Pancreas (tissue), 10 donors: Measurements from ENCODE around the gene KCTD5. TPM values are rescaled to one million over a fixed set of nuclear protein-coding genes. Genes with fewer than 3 reads are reported as not detected.
A peak's percentile ranks its signal among the peaks of the same experiment; 100 is the strongest.
"Not testable (repeated sequence)": the region's sequence is repeated elsewhere in the genome, so short reads cannot be mapped to it uniquely, and the experiment has no call there.

ENCODE experiments used
- ATAC-seq, 4 donors: fragments of 200-7000 bp; cut with Tn5 transposase; one replicate each; pipeline versions ENCODE4 v1.8.0 to v1.9.1; 2020; ENCODE audit warnings: mild to moderate bottlenecking in 4 of 4, moderate library complexity in 4 of 4
- DNase-seq, 6 donors: peaks; one replicate each; pipeline ENCODE4 v3.0.0-alpha.2; 2020
- FAIRE-seq: peaks from 2 replicates; lab custom pipeline; 2012; peaks lifted over from hg19 to GRCh38; lab: Jason Lieb, UNC
- H3K27ac ChIP-seq, 4 donors: fragments of 200-600 bp; sonication (generic); 1 replicate in 3 of 4; 2 replicates in 1 of 4; pipeline versions ENCODE4 v1.5.0 to v1.8.0; 2020
- H3K27me3 ChIP-seq, 4 donors: fragments of 200-600 bp; one replicate each; pipeline ENCODE4 v1.8.0; 2021
- H3K36me3 ChIP-seq, 3 donors: fragments of 200-600 bp; sonication (generic) in 1 of 3; one replicate each; pipeline versions ENCODE4 v1.5.0 to v1.8.0; 2020 to 2021
- H3K4me1 ChIP-seq, 3 donors: fragments of 200-600 bp; one replicate each; pipeline ENCODE4 v1.8.0; 2021
- H3K4me3 ChIP-seq, 4 donors: fragments of 200-600 bp; sonication (generic) in 2 of 4; one replicate each; pipeline versions ENCODE4 v1.5.0 to v1.8.0; 2020 to 2021
- H3K9me3 ChIP-seq, 4 donors: fragments of 200-600 bp; one replicate each; pipeline ENCODE4 v1.8.0; 2021
- CTCF ChIP-seq, 4 donors: fragments of 200-600 bp; sonication (generic) in 3 of 4; IDR thresholded peaks; one replicate each; pipeline versions ENCODE4 v1.5.0 to v1.8.0; 2021; ENCODE audit warnings: antibody characterized with exemption in 4 of 4
- WGBS, 2 donors: extraction: QIAGEN DNeasy Blood & Tissue Kit; methylation state at CpG; one replicate each; pipeline ENCODE4 v1.1.7; 2013; 5-methylcytosine and 5-hydroxymethylcytosine counted together
- intact Hi-C, 3 donors: fragments of 100-400 bp; cut with DNase I; formaldehyde crosslinking; loops; one replicate each; pipeline versions ENCODE4 v1.11.1 to v1.14.2; 2022
- polyA plus RNA-seq, 2 donors: library from polyadenylated mRNA; stranded (reverse); fragments of 200-250 nt; gene quantifications; one replicate each; pipeline ENCODE4 v1.2.3, GENCODE V29; 2013
- total RNA-seq, 6 donors: library from RNA; stranded (reverse); fragmentation: NEBNext Ultra II Directional in 4 of 6; extraction: Animal tissue kit (Norgen Biotek cat#: 25700) in 4 of 6; gene quantifications; one replicate each; pipeline versions ENCODE4 v1.2.1 to v1.2.4, GENCODE V29; 2021 to 2023
- donor health status: healthy with polysubstance abuse.
- donor health status: DM: no; HTN: no; CAD: no; lungs with moderate emphysema.
- donor health status: DM: no; HTN: no; CAD: no.
- donor health status: control.
- donor health status: control.
- donor health status: Bipolar disorder and iron deficiency.
- donor health status: DM: yes; HTN: yes; CAD: no.
- donor health status: DM: no; HTN: no; CAD: no.
- donor health status: DM: no; HTN: no; CAD: no.
- donor health status: DM: yes; HTN: yes; CAD: no.

KCTD5 gene
- total and polyA plus RNA-seq, 8 donors: 4.5 to 8.9 (median 6.7) TPM

- peaks cover 0 to 3% (median 0%) of the 10 kb centered on the region in 3 donors for H3K36me3 ChIP-seq
- peak overlapping the region; percentile 45 to 67 (median 57) for H3K4me3 ChIP-seq
- intact Hi-C loops: no loop called here
- ATAC-seq (peak; percentile 96 to 98 (median 96)), DNase-seq (peak; percentile 95 to 98 (median 97)), FAIRE-seq (no peak)
- H3K27me3 ChIP-seq: no peaks in the 10 kb centered on the region
- H3K27ac ChIP-seq: peak overlapping the region; percentile 49 to 77 (median 62)
- no peak for TF ChIP-seq CTCF (IDR thresholded peaks at IDR 0.05)
- H3K4me1 ChIP-seq: peaks cover 0 to 6% (median 5%) of the 10 kb centered on the region in 3 donors
- H3K9me3 ChIP-seq: no peaks in the 10 kb centered on the region
- WGBS, 2 donors: 0 to 1% methylated on average over 64 to 107 of the region's 107 CpGs
Observed at GRCh38 chr16:2673066-2673999, 9.0 kb upstream of the KCTD5 start.

GRCh38 chr16:2675021-2675420, 7.3 kb upstream of the KCTD5 start:
- no peak for TF ChIP-seq CTCF (IDR thresholded peaks at IDR 0.05)
- FAIRE-seq (no peak), ATAC-seq (no peak), DNase-seq (no peak)
- Histone ChIP-seq H3K4me1 (peaks cover 0 to 6% (median 5%) of the 10 kb centered on the region in 3 donors), H3K9me3 (no peaks in the 10 kb centered on the region), H3K36me3 (no peaks in the 10 kb centered on the region), H3K27me3 (no peaks in the 10 kb centered on the region), H3K27ac (no peak overlapping the region), H3K4me3 (no peak overlapping the region)
- WGBS, 2 donors: 80 to 82% methylated on average over 7 of the region's 7 CpGs
- intact Hi-C loops: no loop called here

GRCh38 chr16:2675714-2676113, 6.6 kb upstream of the KCTD5 start:
- Histone ChIP-seq H3K27ac (no peak overlapping the region), H3K9me3 (no peaks in the 10 kb centered on the region), H3K4me1 (peaks cover 0 to 6% (median 5%) of the 10 kb centered on the region in 3 donors), H3K27me3 (no peaks in the 10 kb centered on the region), H3K36me3 (no peaks in the 10 kb centered on the region), H3K4me3 (no peak overlapping the region)
- DNase-seq: no peak
- ATAC-seq: no peak
- 76 to 85% methylated on average over 16 of the region's 16 CpGs for WGBS, 2 donors
- FAIRE-seq: no peak
- no peak for TF ChIP-seq CTCF (IDR thresholded peaks at IDR 0.05)
- intact Hi-C loops: no loop called here

GRCh38 chr16:2676937-2677336, 5.4 kb upstream of the KCTD5 start:
- DNase-seq, H3K9me3 ChIP-seq, H3K4me3 ChIP-seq, H3K27ac ChIP-seq, H3K4me1 ChIP-seq, intact Hi-C loops, FAIRE-seq, H3K36me3 ChIP-seq, H3K27me3 ChIP-seq, ATAC-seq: not testable (repeated sequence)
- WGBS, 2 donors: 90 to 99% methylated on average over 3 of the region's 3 CpGs

GRCh38 chr16:2678206-2678965, 3.9 kb upstream of the KCTD5 start:
- DNase-seq, H3K4me1 ChIP-seq, H3K27me3 ChIP-seq, ATAC-seq, H3K4me3 ChIP-seq, H3K27ac ChIP-seq, H3K9me3 ChIP-seq, H3K36me3 ChIP-seq, FAIRE-seq, intact Hi-C loops: not testable (repeated sequence)
- 90% methylated on average over 15 to 16 of the region's 23 CpGs for WGBS, 2 donors

GRCh38 chr16:2679902-2680301, 2.4 kb upstream of the KCTD5 start:
- intact Hi-C loops, H3K4me1 ChIP-seq, FAIRE-seq, H3K4me3 ChIP-seq, H3K9me3 ChIP-seq, DNase-seq, H3K27ac ChIP-seq, ATAC-seq, H3K27me3 ChIP-seq, H3K36me3 ChIP-seq: not testable (repeated sequence)
- 82 to 89% methylated on average over 4 of the region's 4 CpGs for WGBS, 2 donors

GRCh38 chr16:2680360-2680759, 2.0 kb upstream of the KCTD5 start:
- H3K4me3 ChIP-seq, H3K27ac ChIP-seq, FAIRE-seq, ATAC-seq, H3K9me3 ChIP-seq, H3K36me3 ChIP-seq, H3K4me1 ChIP-seq, intact Hi-C loops, H3K27me3 ChIP-seq, DNase-seq: not testable (repeated sequence)
- 88 to 92% methylated on average over 8 of the region's 8 CpGs for WGBS, 2 donors

GRCh38 chr16:2683041-2683440, 718 bp downstream of the KCTD5 start:
- Histone ChIP-seq H3K27ac (peak overlapping the region in 2 of 4 donors; percentile 58 to 70), H3K4me3 (peak overlapping the region; percentile 90 to 100 (median 95))
- WGBS, 2 donors: 3 to 5% methylated on average over 13 of the region's 13 CpGs
- DNase-seq, H3K9me3 ChIP-seq, ATAC-seq, H3K36me3 ChIP-seq, H3K27me3 ChIP-seq, H3K4me1 ChIP-seq, FAIRE-seq, intact Hi-C loops: not testable (repeated sequence)

- H3K27me3 ChIP-seq, intact Hi-C loops, H3K27ac ChIP-seq, H3K4me1 ChIP-seq, FAIRE-seq, DNase-seq, H3K36me3 ChIP-seq, ATAC-seq, H3K9me3 ChIP-seq, H3K4me3 ChIP-seq: not testable (repeated sequence)
- WGBS, 2 donors: no CpG with 5 or more reads among the region's 9 CpGs
Observed at GRCh38 chr16:2686075-2686474, 3.8 kb downstream of the KCTD5 start.
